GM12864 (cell line): Measurements from ENCODE around the gene SYF2.
"Not testable (repeated sequence)": the region's sequence is repeated elsewhere in the genome, so short reads cannot be mapped to it uniquely, and the experiment has no call there.

Source experiments
- DNase-seq: peaks from one replicate; pipeline ENCODE4 v3.0.0-alpha.2; 2011; ENCODE audit warnings: low read depth
- H3K4me3 ChIP-seq: 2 replicates; pipeline ENCODE4 v1.5.1; 2011; ENCODE audit warnings: mild to moderate bottlenecking, low read depth, low read length, control low read depth
- TF ChIP-seq, protein P1 (sequence below): IDR thresholded peaks from 2 replicates; pipeline ENCODE4 v1.5.1; 2011; ENCODE audit warnings: low read depth, mild to moderate bottlenecking, moderate library complexity, low read length, control low read depth, inconsistent platforms; ENCODE audit errors: missing control alignments

Gene SYF2

DNA sequence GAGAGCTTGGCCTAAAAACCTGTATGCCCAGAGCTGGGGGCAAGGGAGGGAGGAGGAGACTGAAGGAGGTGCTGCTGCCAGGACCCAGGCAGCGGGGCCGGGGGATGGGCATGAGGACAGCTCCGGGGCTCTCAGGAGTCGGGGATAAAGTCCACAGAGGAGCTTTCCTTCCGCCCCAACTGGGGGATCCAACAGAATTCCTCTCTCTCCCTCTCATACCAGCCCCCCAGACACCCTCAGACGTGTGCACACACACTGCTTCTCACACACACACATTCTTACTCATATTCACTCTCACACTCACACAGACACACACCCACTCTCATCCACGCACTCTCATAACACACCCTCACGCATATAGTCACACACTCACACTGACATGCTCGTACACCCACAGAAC lies 39.1 kb downstream of the SYF2 start:
- H3K4me3 ChIP-seq: no peak overlapping the region
- TF ChIP-seq, protein P1, sequence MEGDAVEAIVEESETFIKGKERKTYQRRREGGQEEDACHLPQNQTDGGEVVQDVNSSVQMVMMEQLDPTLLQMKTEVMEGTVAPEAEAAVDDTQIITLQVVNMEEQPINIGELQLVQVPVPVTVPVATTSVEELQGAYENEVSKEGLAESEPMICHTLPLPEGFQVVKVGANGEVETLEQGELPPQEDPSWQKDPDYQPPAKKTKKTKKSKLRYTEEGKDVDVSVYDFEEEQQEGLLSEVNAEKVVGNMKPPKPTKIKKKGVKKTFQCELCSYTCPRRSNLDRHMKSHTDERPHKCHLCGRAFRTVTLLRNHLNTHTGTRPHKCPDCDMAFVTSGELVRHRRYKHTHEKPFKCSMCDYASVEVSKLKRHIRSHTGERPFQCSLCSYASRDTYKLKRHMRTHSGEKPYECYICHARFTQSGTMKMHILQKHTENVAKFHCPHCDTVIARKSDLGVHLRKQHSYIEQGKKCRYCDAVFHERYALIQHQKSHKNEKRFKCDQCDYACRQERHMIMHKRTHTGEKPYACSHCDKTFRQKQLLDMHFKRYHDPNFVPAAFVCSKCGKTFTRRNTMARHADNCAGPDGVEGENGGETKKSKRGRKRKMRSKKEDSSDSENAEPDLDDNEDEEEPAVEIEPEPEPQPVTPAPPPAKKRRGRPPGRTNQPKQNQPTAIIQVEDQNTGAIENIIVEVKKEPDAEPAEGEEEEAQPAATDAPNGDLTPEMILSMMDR: no peak
- no peak for DNase-seq

DNA sequence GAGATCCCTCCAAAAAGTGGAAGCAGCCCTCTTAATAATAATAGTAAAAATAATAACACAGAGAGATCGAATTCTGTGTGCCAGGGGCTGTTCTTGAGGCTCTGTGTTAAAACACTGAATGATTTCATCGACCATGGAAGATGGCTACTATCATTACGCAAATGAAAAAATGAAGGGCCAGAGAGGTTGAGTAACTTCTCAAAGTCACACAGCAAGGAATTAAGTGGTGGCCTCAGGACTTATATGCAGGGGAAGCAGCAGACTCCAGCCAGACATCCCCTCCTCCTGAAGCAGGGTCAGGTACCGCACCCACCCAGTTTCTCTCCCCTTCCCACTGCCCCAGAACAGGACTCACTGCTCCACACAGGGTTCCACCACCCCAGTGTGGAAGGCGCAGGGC lies 40.1 kb downstream of the SYF2 start:
- TF ChIP-seq, protein P1: no peak
- no peak for DNase-seq

DNA sequence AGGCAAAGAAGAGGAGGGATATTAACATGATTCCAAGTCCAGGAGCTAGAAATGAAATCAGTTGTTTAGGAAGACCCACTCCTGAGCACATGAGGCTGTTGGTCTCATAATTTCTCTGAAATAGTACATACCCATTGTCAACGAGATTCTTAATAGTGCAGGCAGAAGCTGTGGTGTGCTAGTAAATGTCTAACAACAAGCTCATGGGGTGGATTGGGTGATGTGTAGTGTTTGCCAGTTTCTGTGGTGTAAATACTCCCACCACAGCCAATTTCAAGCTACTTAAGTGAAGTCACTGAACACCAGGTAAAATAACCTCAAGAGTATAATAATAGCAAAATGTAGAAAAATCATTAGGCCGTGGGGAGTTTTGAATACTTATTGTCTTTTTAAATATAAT lies 42.0 kb downstream of the SYF2 start:
- TF ChIP-seq, protein P1: no peak
- no peak for DNase-seq
- no peak overlapping the region for H3K4me3 ChIP-seq

More for the DNA sequence above, 40.1 kb downstream of the SYF2 start:
- H3K4me3 ChIP-seq: no peak overlapping the region

DNA sequence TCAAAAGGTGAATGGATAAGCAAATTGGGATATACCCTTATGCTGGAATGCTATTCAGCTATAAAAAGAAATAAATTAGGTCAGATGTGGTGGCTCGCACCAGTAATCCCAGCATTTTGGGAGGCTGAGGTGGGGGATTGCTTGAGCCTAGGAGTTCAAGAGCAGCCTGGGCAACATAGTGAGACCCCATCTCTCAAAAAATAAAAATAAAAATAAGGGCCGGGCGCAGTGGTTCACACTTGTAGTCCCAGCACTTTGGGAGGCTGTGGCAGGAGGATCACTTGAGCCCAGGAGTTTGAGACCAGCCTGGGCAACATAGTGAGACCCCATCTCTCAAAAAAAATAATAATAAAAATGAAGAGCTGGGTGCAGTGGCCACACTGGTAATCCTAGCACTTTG lies 44.4 kb downstream of the SYF2 start:
- DNase-seq, H3K4me3 ChIP-seq: not testable (repeated sequence)

DNA sequence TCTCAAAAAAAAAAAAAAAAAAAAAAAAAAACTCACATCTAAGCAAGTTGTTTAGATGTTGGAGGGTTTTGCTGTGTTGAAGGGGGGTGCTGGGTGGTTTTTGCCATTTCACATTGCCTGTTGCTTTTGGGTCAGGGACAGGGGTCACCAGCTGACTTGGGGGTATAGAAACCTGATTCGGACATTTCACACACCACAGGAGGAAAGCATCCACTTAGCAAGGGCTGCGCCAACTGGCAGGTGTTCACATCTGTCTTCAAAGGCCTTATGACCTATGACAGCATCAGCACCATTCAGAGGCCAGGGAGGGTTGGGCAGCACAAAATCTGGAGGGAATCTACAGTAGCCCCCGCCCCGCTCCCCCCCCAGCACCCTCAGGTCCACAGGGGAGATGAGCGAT lies 45.2 kb downstream of the SYF2 start:
- TF ChIP-seq, protein P1: no peak
- no peak overlapping the region for H3K4me3 ChIP-seq
- DNase-seq: no peak

DNA sequence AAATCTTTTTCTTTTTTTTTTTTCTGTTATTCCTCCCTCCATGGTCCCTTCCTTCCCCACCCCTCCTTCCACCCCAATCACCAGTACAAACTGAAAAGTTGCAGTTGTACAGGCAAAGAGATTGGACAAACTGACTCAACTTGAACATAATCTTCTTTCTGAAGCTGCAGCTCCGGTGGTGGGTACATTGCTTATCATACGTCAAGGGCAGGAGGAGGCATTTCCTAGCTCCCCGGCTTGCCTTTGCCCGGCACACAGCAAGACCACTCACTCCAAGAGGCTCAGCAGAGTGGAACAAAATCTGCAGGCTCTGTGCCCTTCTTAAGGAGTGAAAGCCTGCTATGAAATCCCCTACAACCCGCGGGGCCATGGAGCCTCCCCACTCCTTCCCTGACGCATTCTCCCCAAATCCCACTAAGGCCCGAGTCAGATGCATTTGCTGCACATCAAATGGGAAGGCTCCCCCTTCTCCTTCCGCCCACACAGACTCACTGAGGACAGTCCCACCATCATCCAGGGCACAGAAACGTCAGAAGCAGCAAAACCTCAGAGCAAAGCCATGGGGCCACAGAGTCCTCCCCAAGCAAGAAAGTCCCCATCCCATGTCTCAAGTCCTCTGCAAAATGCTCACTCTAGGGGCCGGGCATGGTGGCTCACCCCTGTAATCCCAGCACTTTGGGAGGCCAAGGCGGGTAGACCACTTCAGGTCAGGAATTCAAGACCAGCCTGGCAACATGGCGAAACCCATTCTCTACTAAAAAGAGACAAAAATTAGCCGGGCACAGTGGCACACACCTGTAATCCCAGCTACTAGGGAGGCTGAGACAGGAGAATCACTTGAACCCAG lies 45.9 kb downstream of the SYF2 start:
- H3K4me3 ChIP-seq: no peak overlapping the region
- no peak for DNase-seq
- TF ChIP-seq, protein P1: no peak

DNA sequence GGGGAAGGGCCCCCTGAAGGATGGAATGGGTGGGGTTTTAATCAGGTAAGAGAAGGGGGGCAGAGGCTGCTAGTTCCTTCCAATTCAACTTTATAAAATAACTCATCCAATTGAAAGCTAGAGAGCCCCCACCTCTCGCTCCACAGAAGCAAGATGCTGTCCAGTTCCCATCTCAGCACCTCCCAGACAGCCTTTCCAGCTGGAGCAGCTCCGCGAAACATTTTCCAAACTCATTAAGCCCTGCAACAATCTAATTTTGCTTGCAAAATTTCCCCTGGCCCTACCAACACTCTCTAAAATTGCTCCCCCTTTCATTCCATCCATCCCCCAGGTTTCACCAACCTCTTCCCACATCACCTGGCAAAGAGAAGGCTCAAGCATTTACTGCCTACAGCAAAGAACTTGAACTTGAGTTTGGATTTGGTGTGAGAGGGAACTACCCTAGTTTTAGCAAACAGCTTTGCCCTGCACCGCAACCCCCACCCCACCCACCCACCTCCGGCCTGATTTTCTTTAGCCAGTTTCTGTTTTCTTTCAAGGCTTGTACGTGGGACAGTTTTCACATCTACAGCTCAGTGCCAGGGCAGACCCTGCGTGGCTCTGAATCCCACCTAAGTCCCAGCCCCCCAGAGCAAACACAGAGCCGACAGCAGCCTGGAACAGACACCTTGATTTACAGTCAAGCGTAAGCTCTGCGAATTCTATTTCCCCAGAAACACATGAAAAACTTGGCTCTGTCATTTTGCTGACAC lies 46.7 kb downstream of the SYF2 start:
- H3K4me3 ChIP-seq: no peak overlapping the region
- TF ChIP-seq, protein P1: no peak
- no peak for DNase-seq
